SKM-1 (cell line): Measurements from ENCODE around the gene BRINP1.
"Not testable (repeated sequence)": the region's sequence is repeated elsewhere in the genome, so short reads cannot be mapped to it uniquely, and the experiment has no call there.

Experiments used
- DNase-seq: peaks from one replicate; lab custom pipeline; 2025; ENCODE audit not compliant: unreplicated experiment; lab: John Stamatoyannopoulos, UW

BRINP1 gene

DNA sequence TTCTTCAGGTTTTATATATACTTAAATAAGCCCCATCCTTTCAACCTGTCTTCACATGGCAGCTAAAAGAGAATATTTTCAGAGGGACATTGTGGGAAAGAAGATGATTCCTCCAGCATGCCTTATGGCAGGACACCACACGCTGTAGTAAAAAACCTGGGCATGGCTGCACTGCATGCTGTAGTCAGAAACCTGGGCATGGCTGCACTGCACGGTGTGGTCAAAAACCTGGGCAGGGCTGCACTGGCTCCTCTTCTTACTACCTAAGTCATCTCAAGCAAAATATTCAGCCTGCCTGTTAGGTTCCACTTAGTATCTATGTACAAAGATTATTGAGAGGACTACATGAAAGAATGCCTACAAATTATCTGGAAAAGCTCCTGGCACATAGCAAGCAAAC is 153.6 kb downstream of the BRINP1 start:
- DNase-seq: no peak

DNA sequence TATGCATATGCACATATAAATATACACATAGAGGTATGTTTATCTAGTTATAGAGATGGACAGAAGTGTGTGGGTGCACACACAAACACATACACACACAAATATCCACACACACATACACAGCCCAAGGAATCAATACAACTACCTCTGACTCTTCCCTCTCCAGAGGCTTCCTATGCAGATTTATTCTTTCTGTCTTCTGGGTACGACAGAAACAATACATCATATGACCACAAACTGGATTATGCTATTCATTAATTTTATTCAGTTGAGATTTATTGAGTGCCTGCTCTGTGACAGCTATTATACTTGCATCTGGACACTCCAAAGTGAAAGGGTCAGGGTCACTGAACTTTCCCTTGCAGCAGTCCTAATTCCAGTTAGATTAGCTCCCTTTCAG is 155.8 kb downstream of the BRINP1 start:
- DNase-seq: no peak

DNA sequence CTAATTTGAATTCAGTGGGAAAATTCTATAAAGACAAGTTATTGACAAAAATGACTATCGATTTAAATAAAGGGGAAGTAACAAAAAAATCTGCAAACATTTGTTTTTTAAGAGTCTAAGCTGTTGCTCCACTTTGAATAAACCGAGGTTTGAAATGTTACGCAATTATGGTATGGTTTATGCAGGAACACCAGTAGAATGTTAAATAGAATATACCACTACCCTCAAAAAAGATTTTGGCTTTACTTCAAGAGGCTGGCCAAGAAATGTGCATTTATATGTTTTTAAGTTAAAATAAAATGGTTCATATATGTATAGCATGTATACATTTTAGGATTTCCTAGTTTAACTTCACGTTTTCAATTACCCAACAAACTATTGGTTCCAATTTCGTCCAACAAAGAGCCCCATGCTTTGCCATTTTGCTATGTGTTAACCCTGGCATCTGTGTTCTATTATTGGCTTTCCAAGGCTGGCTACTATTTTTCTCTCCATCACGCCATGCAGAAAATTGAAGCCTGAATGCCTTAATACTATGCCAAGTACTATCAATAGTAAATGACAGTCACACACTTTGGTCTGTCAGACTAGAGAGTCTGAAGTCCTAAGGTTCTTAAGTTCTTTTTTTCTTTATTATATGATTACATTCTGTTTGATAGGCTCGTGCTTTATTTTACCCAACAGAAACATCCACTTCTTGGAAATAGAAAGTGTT is 171.2 kb downstream of the BRINP1 start:
- no peak for DNase-seq

DNA sequence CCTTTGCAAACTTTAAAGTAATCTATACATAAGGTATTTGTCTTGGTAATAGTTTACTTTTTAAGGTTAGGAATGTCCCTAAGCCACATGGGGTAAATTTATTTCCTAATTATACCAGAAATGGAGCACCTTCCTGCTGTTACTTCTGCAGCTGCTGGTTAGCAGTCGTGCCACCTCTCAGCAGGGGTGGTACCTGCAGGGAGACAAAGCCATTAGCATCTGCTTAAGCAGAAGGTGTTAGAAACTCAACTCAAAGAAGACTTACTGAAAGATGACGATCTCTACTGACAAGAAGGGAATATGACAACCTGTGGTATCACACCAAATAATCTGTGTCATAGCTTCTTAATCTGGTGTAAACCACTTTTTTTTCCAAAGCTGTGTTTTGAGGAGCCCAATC is 173.7 kb downstream of the BRINP1 start:
- DNase-seq: no peak

DNA sequence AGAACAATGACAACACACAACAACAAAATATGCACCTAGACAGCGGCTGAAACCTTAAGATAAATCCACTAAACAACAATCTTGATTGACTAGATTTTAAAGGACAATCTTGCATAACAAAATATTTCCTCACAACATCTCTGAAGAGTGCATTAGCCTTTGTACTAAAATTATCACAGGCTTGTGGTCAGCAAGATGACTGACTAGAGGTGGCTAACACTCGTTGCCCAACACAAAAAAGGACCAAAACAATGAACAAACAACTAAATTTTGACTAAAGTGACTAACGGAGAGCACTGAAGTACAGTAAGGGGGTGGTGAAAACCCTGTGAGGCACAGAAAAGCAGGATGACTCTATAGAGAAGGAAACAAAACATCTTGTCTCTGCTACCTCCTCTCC is 183.9 kb downstream of the BRINP1 start:
- DNase-seq: no peak

DNA sequence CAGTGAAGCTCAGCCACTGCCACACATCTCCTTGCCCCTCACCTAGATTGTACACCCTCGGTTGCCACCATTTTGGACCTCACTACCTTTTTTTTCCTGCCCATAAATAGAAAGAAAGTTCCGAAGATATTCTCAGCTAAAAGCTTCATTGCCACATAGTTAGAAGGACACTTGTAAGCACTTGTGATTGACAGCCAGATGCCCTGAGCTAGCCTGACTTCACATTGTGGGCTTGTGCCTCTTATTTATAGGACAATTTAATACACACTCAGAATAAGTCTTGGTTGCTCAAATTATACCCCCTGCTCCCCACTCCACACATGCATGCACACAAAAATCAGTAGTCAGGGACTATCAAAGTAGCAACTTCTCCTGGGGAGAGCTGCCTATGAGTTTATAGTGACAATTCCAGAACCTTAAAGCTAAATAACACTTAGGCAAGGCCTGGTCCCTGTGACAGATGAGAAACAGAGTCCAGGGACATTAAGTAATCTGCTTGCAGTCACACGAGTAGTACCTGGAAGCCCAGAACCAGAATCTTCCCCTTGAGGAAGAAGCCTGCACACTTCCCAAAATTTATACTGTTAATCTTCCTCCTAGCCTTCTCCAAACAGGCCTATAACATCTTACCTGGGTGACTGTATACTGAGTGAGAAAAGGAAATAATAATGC is 184.8 kb downstream of the BRINP1 start:
- DNase-seq: no peak

DNA sequence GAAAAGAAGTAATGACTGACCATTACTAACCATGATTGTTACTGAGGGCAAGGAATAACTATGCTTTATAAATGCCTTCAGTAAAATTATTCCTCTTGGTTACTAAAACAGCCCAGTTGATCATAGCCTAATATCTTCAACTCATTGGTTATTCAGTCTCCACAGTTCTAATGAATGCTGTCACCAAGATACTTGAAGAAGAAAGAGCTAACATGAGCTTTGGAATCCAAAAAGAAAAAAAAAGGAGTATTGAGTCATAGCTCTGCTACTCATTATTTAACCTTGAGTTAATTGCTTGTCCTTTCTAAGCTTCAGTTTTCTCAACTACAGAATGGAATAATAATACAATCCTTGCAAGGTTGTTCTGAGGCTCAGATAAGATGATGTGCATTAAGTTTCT is 187.7 kb downstream of the BRINP1 start:
- no peak for DNase-seq

DNA sequence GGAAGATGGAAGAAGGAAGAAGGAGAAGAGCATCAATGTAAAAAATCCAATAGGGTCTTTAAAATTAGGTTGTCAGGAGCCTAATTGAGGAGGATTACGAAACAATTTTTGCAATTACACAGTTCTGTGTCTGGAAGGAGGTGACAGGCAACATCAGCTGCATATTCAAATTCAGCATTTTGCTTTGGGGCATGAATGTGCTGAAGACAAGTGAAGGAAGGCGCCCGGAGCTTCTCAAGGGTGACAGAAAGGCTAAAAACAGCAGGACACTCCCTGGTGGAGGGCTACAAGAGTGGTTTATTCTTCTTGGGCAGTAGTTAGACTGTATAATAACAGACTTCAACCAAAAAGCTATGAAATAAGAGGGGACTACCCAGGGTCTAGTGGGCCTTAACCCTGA is 188.3 kb downstream of the BRINP1 start:
- no peak for DNase-seq

DNA sequence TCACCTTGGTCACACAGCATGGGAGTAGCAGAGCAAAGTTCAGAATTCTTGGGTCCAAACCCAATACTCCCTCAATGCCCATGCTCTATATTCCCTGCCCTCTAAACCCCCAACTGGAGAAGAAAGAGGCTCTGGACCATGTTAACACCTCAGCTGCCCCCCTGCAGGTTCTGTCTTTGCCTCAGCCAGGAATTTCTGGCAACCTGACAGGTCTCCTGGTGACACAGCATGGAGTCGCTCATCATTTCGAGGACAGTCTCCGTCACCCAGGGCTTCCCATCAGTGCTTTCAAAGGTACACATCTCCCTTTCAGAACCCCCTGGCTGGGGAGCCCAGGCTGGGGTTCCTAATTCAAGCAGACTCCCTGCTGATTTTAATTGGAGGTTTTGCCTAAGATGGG is 189.5 kb downstream of the BRINP1 start:
- no peak for DNase-seq

DNA sequence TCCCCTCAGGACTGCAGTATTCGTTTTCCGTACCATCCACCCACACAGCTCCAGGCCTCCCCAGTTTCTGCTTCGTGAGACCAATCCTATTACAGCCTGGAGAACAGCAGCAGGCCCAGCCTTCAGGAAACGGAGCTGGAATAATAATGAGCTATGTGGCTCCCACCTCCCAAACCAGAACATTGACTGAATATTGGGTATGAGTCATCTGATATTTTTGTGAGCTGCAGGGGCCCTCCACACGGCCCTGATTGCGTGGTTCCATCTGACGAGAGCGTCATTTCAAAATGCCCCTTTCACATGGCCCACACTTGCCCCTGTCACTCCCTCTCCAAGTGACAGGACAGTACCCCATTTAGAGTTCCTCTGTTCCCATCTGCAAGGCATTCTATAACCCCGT is 192.0 kb downstream of the BRINP1 start:
- DNase-seq: no peak

DNA sequence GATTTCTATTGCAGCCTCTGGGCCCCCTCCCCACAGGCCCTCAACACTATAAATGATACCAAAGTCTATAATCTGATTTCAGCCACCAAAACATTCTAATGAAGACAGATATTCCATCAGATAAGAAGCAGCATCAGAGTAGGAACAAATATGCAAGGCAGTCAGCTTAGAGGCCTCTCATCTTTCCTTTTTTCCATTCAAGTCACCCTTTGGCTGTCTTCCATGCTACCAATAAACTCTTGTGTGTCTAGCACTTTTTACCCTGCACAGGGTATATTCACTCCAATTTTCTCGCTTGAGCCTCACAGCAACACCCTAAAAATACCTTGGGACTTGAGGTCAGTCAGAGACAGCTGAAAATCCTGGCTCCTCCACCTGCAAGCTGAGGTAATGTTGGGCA is 193.7 kb downstream of the BRINP1 start:
- DNase-seq: no peak

DNA sequence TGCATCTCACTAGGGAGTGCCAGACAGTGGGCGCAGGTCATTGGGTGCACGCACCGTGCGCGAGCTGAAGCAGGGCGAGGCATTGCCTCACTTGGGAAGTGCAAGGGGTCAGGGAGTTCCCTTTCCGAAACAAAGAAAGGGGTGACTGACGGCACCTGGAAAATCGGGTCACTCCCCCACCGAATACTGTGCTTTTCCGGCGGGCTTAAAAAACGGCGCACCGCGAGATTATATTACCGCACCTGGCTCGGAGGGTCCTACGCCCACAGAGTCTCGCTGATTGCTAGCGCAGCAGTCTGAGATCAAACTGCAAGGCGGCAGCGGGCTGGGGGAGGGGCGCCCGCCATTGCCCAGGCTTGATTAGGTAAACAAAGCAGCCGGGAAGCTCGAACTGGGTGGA is 200.0 kb downstream of the BRINP1 start:
- DNase-seq: not testable (repeated sequence)

DNA sequence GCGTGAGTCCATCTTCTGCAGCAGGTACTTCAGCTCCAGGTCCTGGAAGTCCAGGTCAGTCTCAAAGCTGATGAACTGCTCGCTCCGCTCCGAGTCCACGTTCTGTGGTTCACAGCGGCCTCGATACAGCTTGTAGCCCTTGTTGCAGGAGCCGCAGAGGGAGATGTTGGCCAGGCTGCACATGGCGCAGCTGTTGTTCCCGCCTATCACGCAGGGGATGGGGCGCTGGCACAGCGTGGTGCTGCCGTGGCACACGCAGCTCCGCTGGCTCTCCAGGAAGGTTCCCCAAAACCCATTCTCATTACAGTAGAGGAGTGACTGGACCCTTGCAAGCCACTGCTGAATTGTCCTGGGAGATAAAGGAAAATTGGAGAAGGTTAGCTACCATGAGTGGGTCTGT is 201.4 kb downstream of the BRINP1 start:
- no peak for DNase-seq

DNA sequence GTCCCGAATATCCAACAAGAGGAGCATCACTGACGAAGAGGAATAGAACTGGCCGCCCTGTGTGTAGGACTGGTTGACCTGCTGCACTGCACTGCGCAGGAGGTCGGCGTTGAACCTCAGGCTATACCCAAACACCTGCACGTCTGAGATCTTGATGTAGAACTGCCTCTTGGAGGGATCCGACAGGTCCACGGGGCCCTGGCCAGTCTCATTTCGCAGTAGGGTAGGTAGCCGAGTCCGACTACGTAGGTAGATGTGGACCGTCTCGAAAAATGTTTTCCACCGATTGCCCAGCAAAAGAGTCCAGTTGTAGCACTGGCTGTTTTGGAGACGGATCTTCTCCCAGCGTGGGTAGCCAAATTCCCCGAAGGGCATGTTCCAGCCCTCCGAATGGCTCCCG is 202.0 kb downstream of the BRINP1 start:
- DNase-seq: no peak

DNA sequence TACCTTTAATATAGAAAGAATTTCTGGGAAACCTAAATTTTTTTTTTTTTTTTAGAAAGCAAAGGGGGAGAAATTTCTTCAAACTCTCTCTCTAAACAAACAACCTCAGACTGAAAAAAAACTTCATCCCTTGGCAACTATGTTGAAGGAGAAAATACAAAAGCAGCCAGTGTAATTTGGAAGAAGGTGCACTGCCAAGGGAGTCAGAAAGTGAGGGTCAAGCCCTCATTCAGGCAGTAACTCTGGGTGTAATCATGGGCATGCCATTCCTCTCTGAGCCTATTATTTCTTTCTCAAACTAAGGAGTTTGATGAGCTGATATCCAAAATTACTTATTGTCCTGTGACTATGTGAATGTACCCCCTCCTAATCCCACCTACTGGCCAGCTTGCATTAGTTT is 203.1 kb downstream of the BRINP1 start:
- no peak for DNase-seq

DNA sequence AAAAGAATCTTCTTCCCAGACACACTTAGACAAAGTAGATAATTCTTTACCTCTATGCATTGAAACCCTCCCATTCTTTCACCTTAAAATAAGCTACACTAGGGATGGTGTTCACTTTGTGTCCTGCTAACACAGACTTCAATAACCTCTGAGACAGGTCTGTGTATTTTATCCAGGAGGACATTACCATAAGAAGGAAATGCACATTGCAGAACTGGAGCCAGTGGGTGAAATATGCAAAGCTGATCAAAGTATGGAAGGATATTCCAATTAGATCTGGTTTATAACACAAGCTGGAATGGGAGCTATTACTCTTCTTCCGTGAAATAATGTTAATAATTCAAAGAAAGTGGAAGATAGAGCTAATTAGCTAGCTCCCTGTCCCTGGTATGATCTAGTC is 204.1 kb downstream of the BRINP1 start:
- no peak for DNase-seq

DNA sequence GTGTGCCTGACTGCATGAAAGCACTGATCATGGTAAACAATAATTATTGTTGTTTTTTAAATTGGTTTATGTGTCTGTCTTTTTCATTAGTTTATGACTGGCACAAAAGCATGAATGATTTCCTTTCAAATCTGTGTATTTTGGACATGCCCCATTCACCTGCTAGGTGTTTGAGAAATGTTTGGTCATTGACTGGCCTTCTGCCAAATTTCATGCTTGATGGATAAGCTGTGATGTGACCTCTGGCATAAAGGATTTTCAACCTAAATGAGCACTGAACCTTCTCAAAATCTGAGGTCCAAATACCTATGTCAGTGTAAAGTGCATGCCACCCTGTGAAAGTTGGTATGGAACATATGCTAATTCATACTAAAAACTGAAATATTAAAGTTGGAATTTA is 204.5 kb downstream of the BRINP1 start:
- DNase-seq: no peak

DNA sequence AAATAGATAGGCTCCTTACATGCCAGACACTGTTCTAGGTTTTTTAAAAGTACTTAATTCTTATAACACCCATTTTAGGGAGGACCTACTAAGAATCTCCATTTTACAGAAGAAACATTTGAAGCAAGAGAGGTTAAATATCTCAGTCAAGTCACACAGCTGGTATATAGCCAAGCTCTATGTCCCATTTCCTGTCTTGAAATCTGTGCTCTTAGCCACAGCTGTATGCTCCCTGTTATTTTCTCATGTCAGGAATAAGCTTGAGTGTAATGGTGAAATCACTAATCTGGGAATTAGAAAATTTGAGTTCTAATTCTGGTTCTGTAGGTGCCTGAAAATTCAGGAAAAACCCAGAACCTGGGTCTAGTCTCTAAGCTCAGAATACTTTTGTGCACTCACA is 208.7 kb downstream of the BRINP1 start:
- no peak for DNase-seq

DNA sequence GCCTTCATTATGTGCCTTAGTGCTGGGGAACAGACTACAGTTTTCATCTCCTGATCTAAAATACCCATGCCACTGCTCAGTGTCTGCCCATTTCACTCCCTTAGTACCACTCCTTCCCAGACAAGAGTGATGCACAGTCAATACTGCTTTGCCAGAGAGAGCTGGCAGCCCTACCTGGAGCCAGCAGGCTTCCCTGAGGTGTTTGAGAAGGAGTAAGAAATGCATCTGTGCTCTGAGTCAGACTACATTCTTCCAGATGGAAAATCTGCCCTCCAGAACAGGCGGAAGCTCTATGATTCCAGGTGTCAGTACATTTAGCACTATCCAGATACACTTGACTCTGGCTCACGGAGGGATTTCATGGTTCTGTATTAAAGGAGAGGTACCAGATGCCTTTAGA is 209.8 kb downstream of the BRINP1 start:
- DNase-seq: no peak

DNA sequence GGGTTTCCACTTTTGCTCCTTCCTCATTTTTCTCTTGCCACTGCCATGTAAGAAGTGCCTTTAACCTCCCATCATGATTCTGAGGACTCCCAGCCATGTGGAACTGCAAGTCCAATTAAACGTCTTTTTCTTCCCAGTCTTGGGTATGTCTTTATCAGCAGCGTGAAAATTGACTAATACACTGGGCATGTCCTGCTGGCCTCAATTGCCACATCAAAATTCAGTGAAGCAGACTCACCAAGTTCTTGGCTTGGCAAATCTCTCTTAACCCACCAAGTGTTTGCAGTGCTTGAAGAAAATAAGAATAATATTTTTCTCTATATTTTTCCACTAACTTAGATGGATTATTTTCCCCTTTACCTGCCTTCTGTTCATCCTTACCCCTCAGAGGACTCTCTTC is 212.0 kb downstream of the BRINP1 start:
- no peak for DNase-seq

DNA sequence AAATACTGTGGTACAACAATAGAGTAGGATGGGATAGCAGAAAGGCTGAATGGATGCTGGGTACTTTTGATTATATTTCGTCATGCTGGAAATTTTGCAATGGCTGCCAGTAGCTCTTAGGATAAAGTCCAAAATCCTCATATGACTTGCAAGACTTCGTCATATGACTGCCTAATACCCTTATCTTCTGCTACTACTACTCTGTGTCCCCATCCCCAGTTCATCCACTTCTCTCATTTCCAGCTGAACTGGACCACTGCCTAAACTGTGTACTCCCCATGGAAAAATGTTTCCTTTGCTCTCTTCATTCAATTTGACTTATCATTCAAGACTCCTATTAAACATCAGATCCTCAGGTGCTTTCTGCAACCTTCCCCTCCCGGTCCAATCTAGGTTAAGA is 212.9 kb downstream of the BRINP1 start:
- DNase-seq: no peak

DNA sequence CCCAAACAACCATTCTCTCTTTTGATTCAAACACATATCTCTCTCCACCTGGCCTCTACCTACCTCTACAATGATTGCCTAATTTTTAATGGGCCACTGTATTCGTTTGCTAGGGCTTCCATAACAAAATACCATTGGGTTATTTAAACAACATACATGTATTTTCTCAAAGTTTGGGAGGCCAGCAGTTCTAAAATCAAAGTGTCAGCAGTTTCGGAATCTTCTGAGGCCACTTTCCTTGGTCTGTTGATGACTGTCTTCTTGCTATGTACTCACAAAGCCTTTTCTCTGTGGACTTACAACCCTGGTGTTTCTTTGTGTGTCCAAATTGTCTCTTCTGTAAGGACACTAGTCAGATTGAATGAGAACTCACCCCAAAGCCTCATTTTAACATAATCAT is 214.7 kb downstream of the BRINP1 start:
- DNase-seq: no peak

DNA sequence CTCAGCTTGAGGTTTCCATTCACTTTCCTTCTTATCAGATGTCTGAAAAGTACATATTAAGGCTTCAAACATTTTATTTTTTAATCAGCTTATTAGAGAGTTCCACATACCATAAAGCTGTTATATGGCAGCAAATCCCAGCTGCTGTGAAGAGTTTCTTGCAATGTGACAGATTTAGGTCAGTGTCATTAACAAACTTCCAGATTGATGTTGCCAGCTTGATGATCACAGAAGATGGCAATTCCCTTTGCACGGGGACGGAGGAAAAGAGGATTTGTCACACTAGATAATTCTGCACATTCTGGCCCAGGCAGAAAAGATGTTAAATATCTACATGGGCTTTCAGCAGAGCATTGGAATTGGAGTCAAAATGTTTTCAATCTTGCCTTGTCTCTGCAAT is 215.8 kb downstream of the BRINP1 start:
- no peak for DNase-seq
